GM21381 (cell line): Measurements from ENCODE around the gene TCERG1L.
"Not testable (repeated sequence)": the region's sequence is repeated elsewhere in the genome, so short reads cannot be mapped to it uniquely, and the experiment has no call there.

Experiments
- ATAC-seq: cut with Tn5 transposase; IDR thresholded peaks from one replicate; pipeline ENCODE4 v1.9.1; 2021; ENCODE audit warnings: mild to moderate bottlenecking, moderate library complexity; ENCODE audit not compliant: unreplicated experiment

TCERG1L gene

GRCh38 chr10:131250454-131251145, 60.9 kb downstream of the TCERG1L start:
- ATAC-seq: no peak

- no peak for ATAC-seq
Measured at GRCh38 chr10:131249955-131250344, 61.6 kb downstream of the TCERG1L start.

GRCh38 chr10:131249238-131249954, 62.1 kb downstream of the TCERG1L start:
- no peak for ATAC-seq

GRCh38 chr10:131248376-131249165, 63.0 kb downstream of the TCERG1L start:
- no peak for ATAC-seq

GRCh38 chr10:131247873-131248272, 63.6 kb downstream of the TCERG1L start:
- no peak for ATAC-seq

GRCh38 chr10:131246775-131247174, 64.7 kb downstream of the TCERG1L start:
- ATAC-seq: no peak

- ATAC-seq: no peak
Measured at GRCh38 chr10:131246089-131246488, 65.4 kb downstream of the TCERG1L start.

- ATAC-seq: no peak
Measured at GRCh38 chr10:131245475-131246059, 66.0 kb downstream of the TCERG1L start.

- ATAC-seq: no peak
Measured at GRCh38 chr10:131244836-131245235, 66.7 kb downstream of the TCERG1L start.

GRCh38 chr10:131243076-131243475, 68.4 kb downstream of the TCERG1L start:
- no peak for ATAC-seq

- ATAC-seq: no peak
Measured at GRCh38 chr10:131242007-131242406, 69.5 kb downstream of the TCERG1L start.

GRCh38 chr10:131240691-131241090, 70.8 kb downstream of the TCERG1L start:
- ATAC-seq: no peak

- no peak for ATAC-seq
Measured at GRCh38 chr10:131239926-131240325, 71.6 kb downstream of the TCERG1L start.

GRCh38 chr10:131239450-131239849, 72.1 kb downstream of the TCERG1L start:
- ATAC-seq: no peak

- no peak for ATAC-seq
Measured at GRCh38 chr10:131238669-131239280, 72.7 kb downstream of the TCERG1L start.

- ATAC-seq: no peak
Measured at GRCh38 chr10:131237991-131238651, 73.4 kb downstream of the TCERG1L start.

- ATAC-seq: not testable (repeated sequence)
Measured at GRCh38 chr10:131234606-131235005, 76.9 kb downstream of the TCERG1L start.

GRCh38 chr10:131233611-131234258, 77.8 kb downstream of the TCERG1L start:
- ATAC-seq: no peak

GRCh38 chr10:131231965-131232541, 79.5 kb downstream of the TCERG1L start:
- ATAC-seq: no peak
